ENCODE data around the gene USP54.

USP54 gene

GRCh38 chr10:73522263-73522662, 68.9 kb downstream of the USP54 start:
- no peak for DNase-seq

- DNase-seq = no peak
Measured at GRCh38 chr10:73519336-73519735, 71.8 kb downstream of the USP54 start.

GRCh38 chr10:73517166-73517888, 73.8 kb downstream of the USP54 start:
- DNase-seq = no peak

GRCh38 chr10:73512207-73512743, 78.9 kb downstream of the USP54 start:
- no peak for DNase-seq

- no peak for DNase-seq
Measured at GRCh38 chr10:73509695-73510094, 81.4 kb downstream of the USP54 start.

- DNase-seq = no peak
Measured at GRCh38 chr10:73506491-73506890, 84.7 kb downstream of the USP54 start.

GRCh38 chr10:73506074-73506473, 85.1 kb downstream of the USP54 start:
- DNase-seq = no peak

- DNase-seq = no peak
Measured at GRCh38 chr10:73503037-73503436, 88.1 kb downstream of the USP54 start.

- no peak for DNase-seq
Measured at GRCh38 chr10:73501651-73502050, 89.5 kb downstream of the USP54 start.

GRCh38 chr10:73497623-73498022, 93.5 kb downstream of the USP54 start:
- DNase-seq = no peak

- DNase-seq = peak; percentile 93
Measured at GRCh38 chr10:73495884-73496674, 95.1 kb downstream of the USP54 start, which contains the start of gene PPP3CB. TSS of gene PPP3CB (minus strand) at chr10:73496024. CDS start at chr10:73495889, 135 bp downstream.

GRCh38 chr10:73495226-73495883, 95.8 kb downstream of the USP54 start:
- peak; percentile 90 for DNase-seq

GRCh38 chr10:73494877-73495225, 96.3 kb downstream of the USP54 start:
- no peak for DNase-seq

GRCh38 chr10:73494213-73494612, 96.9 kb downstream of the USP54 start:
- no peak for DNase-seq

GRCh38 chr10:73493781-73494180, 97.4 kb downstream of the USP54 start:
- no peak for DNase-seq

- no peak for DNase-seq
Measured at GRCh38 chr10:73486601-73487000, 104.5 kb downstream of the USP54 start.

- no peak for DNase-seq
Measured at GRCh38 chr10:73485320-73485719, 105.8 kb downstream of the USP54 start.

- no peak for DNase-seq
Measured at GRCh38 chr10:73480158-73480557, 111.0 kb downstream of the USP54 start.

GRCh38 chr10:73478636-73479035, 112.5 kb downstream of the USP54 start:
- no peak for DNase-seq

GRCh38 chr10:73471226-73471625, 119.9 kb downstream of the USP54 start:
- DNase-seq = no peak

GRCh38 chr10:73469579-73469978, 121.6 kb downstream of the USP54 start:
- DNase-seq = no peak

- no peak for DNase-seq
Measured at GRCh38 chr10:73467206-73467605, 123.9 kb downstream of the USP54 start.

- DNase-seq = no peak
Measured at GRCh38 chr10:73465978-73466726, 125.0 kb downstream of the USP54 start.

Data from activated CD4-positive, alpha-beta T cell treated with anti-CD3 and anti-CD28 coated beads for 48 hours (primary cell).